NCI-H460 (cell line): ENCODE results near the gene KANK2. TPM values are rescaled to one million over a fixed set of nuclear protein-coding genes. Genes with fewer than 3 reads are reported as not detected.

Experiments
- DNase-seq: peaks from one replicate; pipeline ENCODE4 v3.0.0-alpha.2; 2016; ENCODE audit warnings: low read depth; ENCODE audit errors: extremely low read depth
- polyA plus RNA-seq: library from polyadenylated mRNA; depleted of rRNA; stranded (reverse); fragments of >200 nt; gene quantifications from 2 replicates; pipeline ENCODE4 v1.2.3, GENCODE V29; 2014; cell fraction: nucleus; rRNA removed
- total RNA-seq: library from RNA; depleted of rRNA; stranded (reverse); fragments of >200 nt; shearing (Covaris generic); gene quantifications from 2 replicates; pipeline ENCODE4 v1.2.3, GENCODE V29; 2014; rRNA removed

KANK2 gene
- total RNA-seq: 14.2 and 15.0 TPM in 2 replicates
- polyA plus RNA-seq: 30.7 and 40.9 TPM in 2 replicates

DNA sequence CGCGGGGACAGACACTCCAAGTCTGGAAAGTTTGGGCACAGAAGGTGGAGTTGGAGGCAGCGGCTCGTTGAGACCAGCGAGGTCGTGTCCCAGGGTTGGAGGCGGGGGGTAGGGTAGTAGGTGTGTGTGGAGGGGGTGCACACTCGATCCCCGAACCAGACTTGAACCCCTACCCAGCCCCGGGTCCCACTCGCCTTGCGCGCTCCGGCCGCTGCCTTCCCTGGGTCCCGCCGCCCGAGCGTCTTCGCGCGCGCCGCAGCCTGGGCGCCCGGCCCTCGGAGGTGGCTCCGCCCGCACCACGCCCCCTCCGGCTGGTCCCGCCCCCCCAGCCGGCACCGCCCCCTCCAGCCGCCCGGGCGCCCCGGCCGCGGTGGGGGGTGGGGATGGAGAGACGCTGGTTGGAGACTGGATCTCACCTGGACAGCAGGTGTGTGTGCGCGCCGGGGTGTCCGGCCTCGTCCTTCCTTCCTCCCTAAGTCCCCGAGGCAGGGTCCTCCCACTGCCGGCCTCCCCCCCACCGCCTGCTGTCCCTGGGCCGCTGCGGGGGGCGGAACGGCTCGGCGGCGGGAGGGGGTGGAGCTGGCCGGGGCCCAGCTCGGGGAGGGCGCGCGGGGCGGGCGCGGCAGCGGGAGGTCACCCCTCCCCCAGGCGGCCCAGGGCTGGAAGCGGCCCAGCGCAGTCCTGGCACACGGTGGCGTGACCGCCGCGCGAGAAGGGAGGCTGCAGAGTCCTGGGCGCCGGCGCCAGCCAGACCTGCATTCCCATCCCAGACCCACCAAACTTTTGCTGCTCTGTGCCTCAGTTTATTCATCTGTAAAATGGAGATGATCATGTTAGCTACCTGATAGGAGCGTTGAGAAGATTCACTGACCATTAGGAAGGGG is at the start of gene KANK2:
Gene KANK2, minus strand, starts transcription at position 255 of the 884 bp plus-strand sequence. CDS start 3,034 bp downstream, outside the sequence.
- DNase-seq: peak; percentile 61

GRCh38 chr19:11246941-11247340 is 49.6 kb upstream of the KANK2 start:
- DNase-seq: no peak

- DNase-seq: no peak
These were observed 47.7 kb upstream of the KANK2 start for GRCh38 chr19:11244846-11245589.

DNA sequence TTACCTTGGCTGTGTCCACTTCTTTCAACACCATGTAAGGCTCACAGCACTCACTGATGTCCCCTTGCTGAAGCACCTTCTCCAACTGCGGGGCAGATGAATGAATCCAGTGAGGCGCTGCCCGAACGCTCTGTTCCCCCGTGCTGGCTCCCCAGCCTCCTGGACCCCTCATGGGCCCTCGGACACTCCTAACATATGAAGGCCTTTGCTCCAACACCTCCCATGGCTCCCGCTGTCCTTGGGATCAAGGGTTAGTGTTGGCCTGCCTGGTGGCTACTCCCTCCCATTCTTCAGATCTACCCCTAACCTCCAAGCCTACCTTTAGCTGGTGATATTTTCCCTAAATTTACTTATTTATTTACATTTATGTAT is 46.4 kb upstream of the KANK2 start:
- no peak for DNase-seq

DNA sequence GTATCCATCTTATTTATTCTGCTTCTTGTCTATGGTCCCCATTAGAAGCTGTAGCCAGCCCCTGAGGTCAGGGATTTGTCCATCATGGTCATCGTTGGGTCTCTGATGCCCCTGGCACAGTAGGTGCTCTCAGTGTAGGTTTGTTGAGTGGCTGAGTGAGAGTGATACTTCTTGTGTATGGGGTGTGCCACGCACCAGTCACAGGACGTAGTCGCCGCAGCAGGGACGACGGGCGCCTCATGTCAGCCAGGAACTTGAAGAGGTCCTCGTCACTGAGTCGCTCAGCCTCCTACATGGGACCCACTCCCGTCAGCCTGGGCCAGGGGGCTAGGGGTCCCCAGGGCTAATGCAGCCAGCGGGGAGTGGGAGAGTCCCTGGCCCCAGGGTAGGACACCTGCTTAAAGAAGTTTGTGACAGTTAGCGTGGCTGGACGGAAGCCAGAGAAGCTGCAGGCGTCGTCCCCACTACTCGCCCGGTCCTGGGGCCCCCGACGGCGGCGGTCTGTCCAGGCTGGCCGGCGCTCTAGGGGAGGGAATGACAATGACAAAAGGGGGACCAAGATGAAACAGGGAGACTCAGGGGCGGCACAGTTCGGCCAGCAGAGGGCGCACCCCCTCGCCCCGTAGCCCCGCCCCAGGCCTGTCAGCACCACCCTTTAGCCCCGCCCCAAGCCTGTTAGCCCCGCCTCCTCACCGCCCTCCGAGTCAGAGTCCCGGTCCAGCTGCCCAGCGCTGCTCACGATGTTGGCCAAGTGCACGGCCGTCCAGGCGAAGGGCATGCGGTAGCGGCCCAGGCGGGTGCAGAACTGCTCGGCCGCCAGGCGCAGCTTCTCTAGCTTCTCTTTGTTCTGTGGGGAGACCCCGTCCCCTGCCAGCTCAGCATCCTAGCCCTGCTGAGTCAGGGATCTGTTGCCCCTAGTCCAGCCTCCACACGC is 45.8 kb upstream of the KANK2 start:
- DNase-seq: peak; percentile 78

- no peak for DNase-seq
These were observed 44.7 kb upstream of the KANK2 start for GRCh38 chr19:11242025-11242424.

- no peak for DNase-seq
These were observed 42.7 kb upstream of the KANK2 start for GRCh38 chr19:11240008-11240444.

DNA sequence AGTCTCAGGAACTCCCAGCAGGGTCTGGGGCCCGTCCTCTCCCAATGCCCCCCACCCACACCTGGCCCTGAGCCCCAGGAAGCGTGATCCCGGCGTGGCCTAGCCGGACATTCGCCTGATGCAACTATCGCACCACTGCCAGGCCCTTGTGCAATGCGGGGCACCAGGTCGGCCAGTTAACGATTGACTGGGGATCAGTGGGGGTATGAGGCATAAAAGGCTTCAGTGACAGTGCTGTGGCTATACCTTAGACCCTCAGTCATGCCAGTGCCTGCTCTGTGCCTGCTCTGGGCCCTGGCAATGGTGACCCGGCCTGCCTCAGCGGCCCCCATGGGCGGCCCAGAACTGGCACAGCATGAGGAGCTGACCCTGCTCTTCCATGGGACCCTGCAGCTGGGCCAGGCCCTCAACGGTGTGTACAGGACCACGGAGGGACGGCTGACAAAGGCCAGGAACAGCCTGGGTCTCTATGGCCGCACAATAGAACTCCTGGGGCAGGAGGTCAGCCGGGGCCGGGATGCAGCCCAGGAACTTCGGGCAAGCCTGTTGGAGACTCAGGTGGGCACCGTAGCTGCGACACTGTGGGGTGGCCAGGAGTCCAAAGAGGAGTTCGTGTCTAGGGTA is 42.1 kb upstream of the KANK2 start, which contains the start of gene ANGPTL8:
Gene ANGPTL8, plus strand, starts transcription at position 243 of the 624 bp plus-strand sequence. Its CDS starts 19 bp downstream, at position 262.
- no peak for DNase-seq

GRCh38 chr19:11238781-11239376 is 41.5 kb upstream of the KANK2 start:
- no peak for DNase-seq

- DNase-seq: no peak
These were observed 40.7 kb upstream of the KANK2 start for GRCh38 chr19:11238041-11238440.

DNA sequence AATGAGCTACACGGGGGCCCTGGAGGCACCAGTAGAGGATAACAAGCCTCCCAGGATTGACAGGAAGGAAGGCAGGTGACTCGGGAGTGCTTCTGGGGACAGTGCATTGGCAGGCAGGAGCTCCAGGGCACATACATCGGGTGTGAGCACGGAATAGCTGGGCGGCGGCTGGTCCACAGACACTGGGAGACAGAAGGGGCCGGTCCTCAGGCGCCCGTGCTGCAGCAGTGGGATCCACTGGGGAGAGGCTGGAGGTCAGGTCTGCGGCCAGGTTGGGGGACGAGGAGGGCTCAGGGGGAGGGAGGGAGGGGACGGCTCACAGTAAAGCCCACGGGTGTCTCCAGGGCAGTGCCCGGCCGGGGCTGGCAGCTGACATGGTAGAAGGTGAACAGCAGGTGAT is 40.0 kb upstream of the KANK2 start:
- DNase-seq: no peak

DNA sequence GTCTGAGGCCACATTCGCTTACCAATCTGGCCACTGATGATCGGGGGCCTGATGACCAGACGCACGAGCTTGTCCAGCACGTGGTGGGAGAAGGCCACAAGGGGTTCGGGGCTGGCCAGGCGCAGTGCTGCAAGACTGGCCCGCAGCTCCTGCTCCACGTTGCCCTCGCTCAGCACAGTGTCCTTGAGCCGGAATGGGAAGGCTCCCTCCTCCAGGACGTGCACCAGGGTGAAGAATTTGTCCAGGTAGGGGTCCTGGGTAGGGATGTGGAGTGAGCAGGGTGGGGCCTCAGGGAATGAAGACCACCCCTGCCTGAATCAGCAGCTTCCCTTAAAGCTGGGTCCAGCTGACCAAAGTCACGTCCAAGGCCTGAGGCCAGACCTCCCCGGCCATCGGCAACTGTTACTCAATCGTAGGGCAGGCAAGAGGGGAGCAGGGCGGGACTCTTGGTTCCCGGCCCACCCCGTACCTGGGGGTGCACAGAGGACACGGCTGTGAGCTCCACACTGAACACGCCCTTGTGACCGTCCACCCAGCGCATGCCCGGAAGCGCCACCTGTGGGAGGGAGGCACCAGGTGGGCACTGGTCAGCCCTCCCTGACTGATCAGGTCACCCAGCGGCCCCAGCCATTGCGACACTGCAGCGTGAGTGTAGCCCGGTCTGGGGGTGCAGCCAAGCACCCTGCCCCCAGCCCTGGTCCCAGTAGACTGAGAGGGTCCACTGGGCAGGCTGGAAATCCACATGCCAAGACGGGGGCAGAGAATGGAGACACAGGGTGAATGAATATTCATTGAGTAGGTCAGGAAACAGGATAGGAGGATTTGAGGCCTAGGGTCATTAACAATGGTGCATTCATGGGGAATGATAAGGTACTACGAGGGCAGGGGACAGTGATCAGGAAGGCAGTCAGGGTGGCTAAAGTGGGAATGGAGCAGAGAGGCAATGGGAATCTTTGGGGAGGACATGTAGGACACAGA is 39.3 kb upstream of the KANK2 start:
- no peak for DNase-seq

GRCh38 chr19:11234486-11235075 is 37.2 kb upstream of the KANK2 start:
- DNase-seq: no peak

GRCh38 chr19:11233073-11233472 is 35.7 kb upstream of the KANK2 start:
- no peak for DNase-seq

- no peak for DNase-seq
These were observed 35.2 kb upstream of the KANK2 start for GRCh38 chr19:11232555-11232954.

GRCh38 chr19:11230621-11231386 is 33.5 kb upstream of the KANK2 start:
- DNase-seq: no peak

GRCh38 chr19:11227195-11227886 is 30.0 kb upstream of the KANK2 start:
- no peak for DNase-seq
